SJSA1 (cell line): ENCODE measurements around the gene CELSR1. TPM values are rescaled to one million over a fixed set of nuclear protein-coding genes. Genes with fewer than 3 reads are reported as not detected.
"Not testable (repeated sequence)": the region's sequence is repeated elsewhere in the genome, so short reads cannot be mapped to it uniquely, and the experiment has no call there.

ENCODE experiments used
- DNase-seq, 2 experiments: peaks; one replicate each; pipeline ENCODE4 v3.0.0-alpha.2; 2015 to 2020; ENCODE audit warnings: low spot score in 2 of 2, low read depth in 1 of 2
- H3K27ac ChIP-seq: fragments of 250-450 bp; sonication (Bioruptor Pico); 2 replicates; pipeline ENCODE4 v1.5.1; 2020; ENCODE audit warnings: mild to moderate bottlenecking, moderate library complexity
- H3K27me3 ChIP-seq: fragments of 250-450 bp; sonication (Bioruptor Pico); replicated peaks from 2 replicates; pipeline ENCODE4 v1.5.1; 2020; ENCODE audit warnings: mild to moderate bottlenecking, moderate library complexity
- H3K36me3 ChIP-seq: fragments of 250-450 bp; sonication (Bioruptor Pico); 2 replicates; pipeline ENCODE4 v1.5.1; 2020; ENCODE audit warnings: mild to moderate bottlenecking
- H3K4me1 ChIP-seq: fragments of 250-450 bp; sonication (Bioruptor Pico); replicated peaks from 2 replicates; pipeline ENCODE4 v1.6.1; 2021; ENCODE audit warnings: mild to moderate bottlenecking
- H3K4me3 ChIP-seq: fragments of 250-450 bp; sonication (Bioruptor Pico); 2 replicates; pipeline ENCODE4 v1.5.1; 2020; ENCODE audit warnings: mild to moderate bottlenecking
- H3K9me3 ChIP-seq: fragments of 250-450 bp; sonication (Bioruptor Pico); replicated peaks from 2 replicates; pipeline ENCODE4 v1.5.1; 2020; ENCODE audit warnings: mild to moderate bottlenecking
- total RNA-seq: library from RNA; depleted of rRNA; stranded (reverse); fragments of >200 nt; shearing (Covaris generic); gene quantifications from 2 replicates; pipeline ENCODE4 v1.2.3, GENCODE V29; 2014

CELSR1 gene
- total RNA-seq, 1 experiment from 2014 or later, result 1.1 TPM

DNA sequence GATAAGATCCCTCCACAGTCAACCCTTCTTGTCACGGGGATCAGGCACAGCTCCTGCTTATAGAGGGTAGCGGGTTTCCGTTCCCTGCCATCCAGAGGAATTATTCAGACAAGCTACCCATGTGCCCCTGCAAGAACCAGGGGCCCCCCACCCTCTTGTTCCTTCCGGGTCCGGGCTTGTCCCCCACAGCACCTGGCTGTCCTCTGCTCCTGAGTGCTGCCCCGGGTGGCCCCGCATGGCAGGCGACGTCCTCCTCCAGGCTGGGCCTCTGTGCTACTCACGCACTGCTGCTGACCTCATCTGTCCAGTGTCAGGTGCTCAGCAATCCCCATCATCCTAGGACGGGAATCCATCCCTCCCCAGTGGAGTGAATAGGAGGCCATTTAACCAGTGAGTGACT is 24.7 kb downstream of the CELSR1 start:
- DNase-seq, result peak in 1 of 2 experiments; percentile 40
- no peak overlapping the region for H3K27ac ChIP-seq
- H3K4me3 ChIP-seq, result no peak overlapping the region
- no peaks in the 10 kb centered on the region for H3K9me3 ChIP-seq
- no peaks in the 10 kb centered on the region for H3K27me3 ChIP-seq
- H3K36me3 ChIP-seq, result no peaks in the 10 kb centered on the region
- H3K4me1 ChIP-seq, result peaks cover 13% of the 10 kb centered on the region

DNA sequence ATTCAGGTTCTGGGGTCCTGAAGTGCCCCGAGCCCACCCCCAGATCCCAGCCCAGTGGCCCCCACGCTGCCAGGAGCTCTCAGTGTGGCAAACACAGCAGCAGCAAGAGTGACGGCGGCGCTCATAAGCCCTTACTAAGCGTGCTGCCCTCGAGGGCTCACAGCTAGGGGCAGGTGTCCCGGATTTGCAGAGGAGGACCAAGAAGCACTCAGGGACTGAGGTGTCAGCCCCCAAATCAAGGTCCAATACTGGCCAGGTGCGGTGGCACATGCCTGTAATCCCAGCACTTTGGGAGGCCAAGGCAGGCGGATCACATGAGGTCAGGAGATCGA is 25.4 kb downstream of the CELSR1 start:
- no peak overlapping the region for H3K4me3 ChIP-seq
- H3K36me3 ChIP-seq, result no peaks in the 10 kb centered on the region
- no peak for DNase-seq
- no peak overlapping the region for H3K27ac ChIP-seq
- no peaks in the 10 kb centered on the region for H3K27me3 ChIP-seq
- H3K4me1 ChIP-seq, result peaks cover 13% of the 10 kb centered on the region
- no peaks in the 10 kb centered on the region for H3K9me3 ChIP-seq

DNA sequence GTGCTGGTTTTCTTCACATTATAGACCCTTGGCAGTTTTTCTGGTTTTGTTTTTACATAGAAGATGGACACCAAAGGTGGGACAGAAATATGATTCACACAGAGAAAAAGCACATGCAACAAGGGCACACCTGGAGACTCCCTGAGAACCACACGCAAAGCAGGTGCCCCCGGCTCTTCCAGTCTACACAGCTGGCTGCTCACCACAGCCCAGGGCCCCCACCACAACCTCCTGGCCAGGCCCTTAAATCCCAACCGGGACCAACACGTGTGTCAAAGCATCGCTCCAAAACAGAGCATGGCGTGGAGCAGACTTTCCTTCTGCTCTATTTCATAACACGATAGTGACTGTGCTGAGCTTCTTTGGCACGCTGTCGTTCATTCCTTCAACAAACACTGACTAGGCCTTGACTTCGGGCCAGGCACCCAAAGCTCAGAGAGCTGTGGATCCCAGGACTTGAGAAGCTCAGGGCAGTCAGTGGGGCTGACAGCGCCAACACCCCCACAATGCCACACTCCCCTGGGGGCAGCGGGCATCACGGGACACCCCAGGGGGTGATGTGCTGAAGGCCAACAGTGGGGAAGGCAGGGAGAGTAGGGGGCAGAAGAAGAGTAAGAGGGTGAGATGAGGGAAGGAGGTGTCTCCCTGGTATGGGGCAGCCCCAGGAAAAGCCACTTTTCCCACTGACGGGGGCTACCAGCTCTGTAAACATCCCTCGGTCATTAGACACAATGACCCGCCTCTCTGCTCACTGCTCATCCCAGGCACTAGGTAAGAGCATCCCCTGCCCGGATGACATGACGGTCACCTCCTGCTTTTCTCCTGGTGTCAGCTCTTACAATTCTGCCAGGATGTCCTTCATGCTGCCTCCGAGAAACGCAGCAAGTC is 26.0 kb downstream of the CELSR1 start:
- Histone ChIP-seq H3K27ac (no peak overlapping the region), H3K4me1 (peaks cover 13% of the 10 kb centered on the region), H3K4me3 (no peak overlapping the region), H3K27me3 (no peaks in the 10 kb centered on the region), H3K9me3 (no peaks in the 10 kb centered on the region), H3K36me3 (no peaks in the 10 kb centered on the region)
- peak in 1 of 2 experiments; percentile 41 for DNase-seq

DNA sequence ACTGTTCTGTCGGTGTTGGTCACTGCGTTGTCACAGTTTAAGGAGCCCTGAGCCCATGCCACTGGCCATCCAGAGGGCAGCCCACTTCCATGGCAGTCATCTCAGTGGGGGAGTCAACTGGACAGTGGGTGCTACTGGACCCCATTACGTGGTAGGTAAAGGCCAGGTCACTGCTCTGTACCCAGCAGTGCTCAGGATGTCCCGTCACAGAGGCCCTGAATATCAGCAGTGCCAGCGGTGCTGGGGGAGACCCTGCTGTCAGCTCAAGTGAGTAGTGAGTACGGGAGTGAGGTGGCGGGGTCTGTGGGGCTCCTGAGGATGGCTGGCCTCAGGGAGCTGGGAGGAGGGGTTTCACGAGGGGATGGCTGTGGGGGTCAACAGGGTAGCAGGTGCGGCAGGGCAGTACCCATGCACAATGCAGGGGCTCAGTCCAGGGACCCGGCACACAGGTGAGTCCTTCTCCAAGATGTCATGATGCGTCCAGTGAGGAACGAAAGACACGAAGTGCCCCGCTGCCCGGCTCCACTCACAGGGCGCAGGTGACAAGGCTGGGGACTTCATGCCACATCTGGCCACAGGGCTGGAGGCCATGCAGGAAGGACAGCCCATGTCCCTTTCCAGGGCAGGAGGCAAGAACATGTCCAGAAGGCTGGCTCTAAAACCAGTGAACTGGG is 27.9 kb downstream of the CELSR1 start:
- Histone ChIP-seq H3K4me3 (no peak overlapping the region), H3K27me3 (no peaks in the 10 kb centered on the region), H3K9me3 (no peaks in the 10 kb centered on the region), H3K27ac (no peak overlapping the region), H3K36me3 (no peaks in the 10 kb centered on the region), H3K4me1 (peaks cover 4% of the 10 kb centered on the region)
- DNase-seq, result peak in 1 of 2 experiments; percentile 35

DNA sequence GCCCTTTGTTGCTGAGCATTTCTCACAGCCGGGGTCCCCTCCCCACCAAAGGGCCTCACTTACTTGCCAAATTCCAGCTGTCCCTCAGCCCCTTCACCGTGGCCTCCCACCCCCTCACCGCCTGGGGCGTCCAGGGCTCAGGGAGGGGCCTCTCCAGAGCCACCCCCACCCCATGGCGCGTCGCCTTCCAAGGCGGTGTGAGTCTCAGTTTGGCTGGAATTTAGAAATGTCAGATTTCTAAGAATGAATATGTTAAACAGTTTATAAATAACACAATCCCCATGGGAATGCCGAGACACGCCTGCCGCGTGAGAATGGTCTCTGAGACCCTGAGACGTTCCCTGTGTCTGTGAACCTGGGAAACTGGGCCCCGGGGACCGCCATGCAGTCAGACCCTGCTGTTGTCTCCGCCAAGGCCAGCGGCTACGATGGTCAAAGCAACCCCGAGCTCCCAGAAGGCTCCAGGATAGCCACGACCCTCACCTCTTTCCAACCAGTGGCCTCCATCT is 28.9 kb downstream of the CELSR1 start:
- Histone ChIP-seq H3K4me1 (no peaks in the 10 kb centered on the region), H3K4me3 (no peak overlapping the region), H3K36me3 (no peaks in the 10 kb centered on the region), H3K9me3 (no peaks in the 10 kb centered on the region), H3K27ac (no peak overlapping the region), H3K27me3 (no peaks in the 10 kb centered on the region)
- peak in 1 of 2 experiments; percentile 29 for DNase-seq

DNA sequence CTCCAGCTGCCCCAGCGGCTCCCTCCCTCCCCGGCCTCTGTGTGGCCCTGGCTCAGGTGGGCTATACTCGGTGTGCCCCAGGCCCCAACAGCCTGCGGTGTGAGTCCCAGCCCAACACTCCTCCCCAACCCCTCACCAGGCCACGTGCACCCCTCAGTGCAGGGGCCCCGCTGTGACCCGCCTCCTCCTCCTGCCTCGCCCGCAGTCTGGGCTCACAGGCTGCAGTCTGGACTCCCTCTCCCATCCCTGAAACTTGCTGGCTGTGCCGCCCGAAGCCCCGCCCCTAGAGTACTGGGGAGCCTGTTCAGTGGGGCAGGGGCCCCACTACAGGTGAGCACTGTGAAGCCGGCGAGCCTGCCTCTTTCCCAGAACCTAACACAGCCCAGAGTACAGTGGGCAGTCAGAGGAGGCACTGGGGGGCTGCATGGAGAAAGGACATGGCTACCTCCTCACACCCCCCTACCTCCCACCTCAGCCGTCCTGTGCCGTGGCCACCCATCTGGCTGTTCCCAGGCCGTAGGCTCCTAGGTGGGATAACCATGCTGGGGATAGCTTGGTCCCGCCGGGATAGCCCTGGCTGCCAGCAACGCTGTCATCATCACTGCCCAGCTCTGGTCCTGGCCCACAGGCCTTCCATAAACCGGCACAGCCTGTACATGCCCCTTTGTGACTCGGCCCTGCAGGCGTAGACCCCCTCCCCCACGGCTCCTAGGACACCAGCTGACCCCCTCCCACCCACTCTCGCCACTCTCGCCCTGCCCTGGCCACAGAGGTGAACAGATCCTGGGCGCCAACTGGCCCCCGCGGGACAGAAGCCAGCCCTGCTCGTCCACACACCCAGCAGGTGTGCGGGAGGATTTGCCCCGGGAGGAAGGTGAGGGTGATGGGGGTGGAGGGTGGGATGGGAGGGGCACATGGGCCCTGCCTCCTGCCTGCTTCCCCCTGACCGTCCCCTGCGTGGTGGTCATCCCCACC is 29.7 kb downstream of the CELSR1 start:
- no peak overlapping the region for H3K27ac ChIP-seq
- no peaks in the 10 kb centered on the region for H3K9me3 ChIP-seq
- no peaks in the 10 kb centered on the region for H3K4me1 ChIP-seq
- H3K4me3 ChIP-seq, result no peak overlapping the region
- DNase-seq, result peak in 1 of 2 experiments; percentile 42
- no peaks in the 10 kb centered on the region for H3K36me3 ChIP-seq
- no peaks in the 10 kb centered on the region for H3K27me3 ChIP-seq

DNA sequence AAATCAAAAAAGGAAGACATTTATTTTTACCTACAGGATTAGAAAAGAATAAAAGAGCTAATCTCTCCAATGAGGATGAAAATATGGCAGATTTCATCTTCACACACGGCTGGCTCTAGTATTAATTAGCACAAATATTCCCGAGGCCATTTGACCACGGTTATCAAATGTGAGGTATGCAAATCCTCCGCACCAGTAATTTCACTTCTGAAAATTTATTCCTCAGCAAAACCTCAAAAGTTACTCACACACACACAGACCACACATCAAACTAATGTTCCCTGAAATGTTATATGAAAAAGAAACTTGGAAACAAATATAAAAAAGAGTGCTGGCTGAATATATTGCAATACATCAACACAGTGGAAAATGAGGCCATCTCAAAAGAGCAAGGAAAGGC is 32.8 kb downstream of the CELSR1 start:
- H3K27ac ChIP-seq, result no peak overlapping the region
- peaks cover 9% of the 10 kb centered on the region for H3K4me1 ChIP-seq
- DNase-seq, result no peak
- no peaks in the 10 kb centered on the region for H3K36me3 ChIP-seq
- H3K4me3 ChIP-seq, result no peak overlapping the region
- H3K27me3 ChIP-seq, result no peaks in the 10 kb centered on the region
- H3K9me3 ChIP-seq, result no peaks in the 10 kb centered on the region

DNA sequence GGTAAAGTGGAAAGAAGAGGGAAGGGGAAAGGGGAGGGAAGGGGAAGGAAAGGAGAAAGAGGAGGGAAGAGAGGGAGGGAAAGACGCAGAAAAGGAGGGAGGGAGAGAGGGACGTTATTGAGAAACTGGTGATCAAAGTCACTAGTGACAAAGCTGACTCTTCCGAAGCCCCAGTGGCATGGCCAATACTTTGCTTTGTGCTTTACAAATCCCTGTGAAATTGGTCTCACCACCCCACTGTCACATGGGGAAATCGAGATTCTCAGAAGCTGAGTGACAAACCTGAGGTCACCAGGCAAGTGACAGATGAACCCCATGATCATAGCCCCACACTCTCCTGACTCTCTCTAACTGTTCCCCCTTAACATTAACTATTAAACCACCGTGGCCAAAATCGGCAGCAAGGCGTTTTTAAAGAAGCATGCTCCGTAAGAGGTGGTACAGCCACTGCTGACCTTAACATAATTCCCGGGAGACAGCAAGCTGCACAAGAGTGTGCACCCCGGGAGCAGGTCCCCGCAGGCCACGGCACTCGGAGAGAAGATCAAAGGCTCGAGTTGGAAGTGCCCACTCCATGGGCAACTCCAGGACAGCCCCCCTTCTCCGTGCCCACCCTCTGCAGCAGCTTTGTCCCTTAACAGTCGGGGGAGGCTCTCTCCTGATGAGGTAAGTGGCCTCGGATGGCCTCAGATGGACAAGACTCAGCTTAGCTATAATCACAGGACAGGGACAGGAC is 34.8 kb downstream of the CELSR1 start:
- DNase-seq, result no peak
- no peaks in the 10 kb centered on the region for H3K9me3 ChIP-seq
- no peaks in the 10 kb centered on the region for H3K27me3 ChIP-seq
- H3K27ac ChIP-seq, result no peak overlapping the region
- H3K36me3 ChIP-seq, result no peaks in the 10 kb centered on the region
- H3K4me3 ChIP-seq, result no peak overlapping the region
- H3K4me1 ChIP-seq, result peaks cover 9% of the 10 kb centered on the region

DNA sequence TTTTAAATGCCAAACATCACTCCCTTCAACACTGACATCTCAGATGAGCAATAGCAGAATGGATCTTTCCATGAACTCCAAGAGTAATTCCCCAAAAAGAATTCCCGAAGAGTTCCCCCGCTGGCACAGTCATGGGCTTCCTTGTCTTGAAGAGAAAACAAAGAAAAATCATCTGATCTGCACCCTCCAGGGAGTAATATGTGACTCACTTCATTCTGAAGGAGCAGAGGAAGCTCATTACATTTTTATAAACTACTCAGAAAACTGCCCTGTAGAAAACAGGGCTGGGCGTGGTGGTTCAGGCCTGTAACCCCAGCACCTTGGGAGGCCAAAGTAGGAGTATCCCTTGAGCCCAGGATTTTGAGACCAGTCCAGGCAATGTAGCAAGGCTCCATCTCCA is 35.7 kb downstream of the CELSR1 start:
- peak overlapping the region; percentile 29 for H3K27ac ChIP-seq
- DNase-seq, result peak in 1 of 2 experiments; percentile 60
- H3K27me3 ChIP-seq, result no peaks in the 10 kb centered on the region
- no peaks in the 10 kb centered on the region for H3K36me3 ChIP-seq
- H3K4me3 ChIP-seq, result no peak overlapping the region
- H3K4me1 ChIP-seq, result peaks cover 9% of the 10 kb centered on the region
- H3K9me3 ChIP-seq, result no peaks in the 10 kb centered on the region

DNA sequence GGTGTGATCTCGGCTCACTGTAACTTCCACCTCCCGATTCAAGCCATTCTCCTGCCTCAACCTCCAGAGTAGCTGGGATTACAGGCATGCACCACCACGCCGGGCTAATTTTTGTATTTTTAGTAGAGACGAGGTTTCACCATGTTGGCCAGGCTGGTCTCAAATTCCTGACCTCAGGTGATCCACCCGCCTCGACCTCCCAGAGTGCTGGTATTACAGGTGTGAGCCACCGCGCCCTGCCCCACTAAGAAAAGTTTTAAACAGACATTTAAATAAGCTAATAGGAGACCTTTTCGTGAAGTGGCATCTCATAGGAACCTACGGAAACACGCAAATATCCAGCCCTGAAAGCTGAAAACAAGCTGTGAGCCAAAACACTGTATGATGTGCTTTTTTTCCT is 36.2 kb downstream of the CELSR1 start:
- H3K27ac ChIP-seq, result peak overlapping the region; percentile 29
- H3K27me3 ChIP-seq, DNase-seq: not testable (repeated sequence)

DNA sequence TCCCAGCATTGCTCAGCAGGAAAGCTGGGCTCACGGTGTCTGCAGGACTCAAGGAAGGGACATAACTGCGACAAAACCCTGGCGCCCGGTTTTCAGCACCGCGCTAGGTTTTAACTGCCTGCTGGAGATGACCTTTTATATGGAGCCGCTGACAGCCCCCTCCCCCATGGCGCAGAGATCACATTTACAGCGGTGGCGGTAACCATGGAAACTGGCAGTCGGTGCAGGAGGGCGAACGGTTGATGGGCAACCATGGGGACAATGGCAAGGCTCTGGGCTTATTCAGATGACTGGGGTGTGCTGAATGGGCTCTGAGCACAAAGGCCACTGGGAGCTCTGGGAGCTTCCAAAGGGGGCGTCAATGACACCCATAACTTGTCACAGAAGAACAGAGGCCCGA is 37.2 kb downstream of the CELSR1 start:
- Histone ChIP-seq H3K9me3 (no peaks in the 10 kb centered on the region), H3K36me3 (no peaks in the 10 kb centered on the region), H3K27me3 (no peaks in the 10 kb centered on the region), H3K4me3 (no peak overlapping the region), H3K4me1 (peaks cover 9% of the 10 kb centered on the region), H3K27ac (no peak overlapping the region)
- DNase-seq, result no peak

More for the DNA sequence above, 36.2 kb downstream of the CELSR1 start:
- not testable (repeated sequence) for H3K4me3 ChIP-seq, H3K4me1 ChIP-seq, H3K36me3 ChIP-seq, H3K9me3 ChIP-seq

DNA sequence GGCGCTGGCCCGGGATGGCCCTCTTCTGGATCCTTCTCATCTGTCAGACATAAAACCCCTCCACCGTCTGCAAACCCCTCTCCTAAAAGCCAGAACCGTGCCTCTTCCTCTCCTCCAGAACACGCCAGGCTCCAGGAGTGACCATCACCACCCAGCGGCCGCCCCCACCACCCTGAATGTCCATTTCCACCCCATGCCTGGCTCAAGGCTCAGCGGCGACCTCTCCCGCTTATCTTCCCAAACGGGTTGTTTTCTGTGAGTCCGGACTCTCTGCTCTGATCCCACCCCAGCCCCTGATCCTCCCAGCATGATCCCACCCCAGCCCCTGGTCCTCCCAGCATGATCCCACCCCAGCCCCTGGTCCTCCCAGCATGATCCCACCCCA is 37.6 kb downstream of the CELSR1 start:
- H3K27me3 ChIP-seq, result no peaks in the 10 kb centered on the region
- DNase-seq, result no peak
- H3K4me1 ChIP-seq, result peaks cover 9% of the 10 kb centered on the region
- no peak overlapping the region for H3K27ac ChIP-seq
- no peaks in the 10 kb centered on the region for H3K9me3 ChIP-seq
- no peak overlapping the region for H3K4me3 ChIP-seq
- no peaks in the 10 kb centered on the region for H3K36me3 ChIP-seq

DNA sequence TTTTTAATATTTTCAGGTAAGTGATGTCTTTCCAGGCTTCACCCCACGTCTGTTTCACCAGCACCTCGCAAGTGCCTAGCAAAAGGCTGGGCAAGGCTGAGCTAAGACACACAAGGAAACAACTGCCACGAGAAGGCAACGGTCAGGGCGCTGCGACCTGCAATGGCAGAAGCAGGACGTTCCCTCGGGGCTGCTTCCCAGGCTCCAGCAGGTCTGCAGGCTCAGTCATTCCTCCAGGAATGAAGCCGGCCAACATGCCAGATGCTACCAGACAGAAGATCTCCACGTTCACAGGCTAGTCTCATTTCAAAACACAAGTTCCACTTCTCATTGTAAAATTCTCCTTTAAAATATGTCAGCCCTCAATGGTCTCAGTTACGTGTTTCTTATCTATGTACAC is 45.5 kb downstream of the CELSR1 start:
- Histone ChIP-seq H3K4me1 (no peaks in the 10 kb centered on the region), H3K4me3 (no peak overlapping the region), H3K36me3 (no peaks in the 10 kb centered on the region), H3K27me3 (0 out of 2 replicates have a peak, but pooled peaks cover 5% of the 10 kb centered on the region), H3K27ac (no peak overlapping the region), H3K9me3 (no peaks in the 10 kb centered on the region)
- DNase-seq, result no peak
